GM18951 (cell line): ENCODE data around the gene SLCO4C1.

ENCODE experiments used
- POLR2A ChIP-seq: IDR thresholded peaks from 4 replicates; pipeline ENCODE4 v1.6.1; 2011; ENCODE audit warnings: mild to moderate bottlenecking; ENCODE audit not compliant: insufficient read length, insufficient read depth; ENCODE audit errors: extremely low read depth
- in situ Hi-C: fragments of 300-500 bp; cut with MboI; formaldehyde crosslinking; loops from one replicate; pipeline ENCODE4 v1.12.0; 2022; ENCODE audit warnings: low sequenced_read_pairs, mixed read lengths, inconsistent platforms; ENCODE audit not compliant: unreplicated experiment

SLCO4C1 gene

GRCh38 chr5:102289251-102289899 is 6.7 kb downstream of the SLCO4C1 start:
- in situ Hi-C loops = no loop called here
- no peak for TF ChIP-seq POLR2A

GRCh38 chr5:102288630-102289029 is 7.5 kb downstream of the SLCO4C1 start:
- no peak for TF ChIP-seq POLR2A
- in situ Hi-C loops = no loop called here

GRCh38 chr5:102286476-102286875 is 9.6 kb downstream of the SLCO4C1 start:
- TF ChIP-seq POLR2A = no peak
- in situ Hi-C loops = no loop called here

- in situ Hi-C loops = no loop called here
- TF ChIP-seq POLR2A = no peak
These were observed 12.8 kb downstream of the SLCO4C1 start for GRCh38 chr5:102283102-102283797.

- in situ Hi-C loops = no loop called here
- no peak for TF ChIP-seq POLR2A
These were observed 16.4 kb downstream of the SLCO4C1 start for GRCh38 chr5:102279711-102280110.

- no peak for TF ChIP-seq POLR2A
- in situ Hi-C loops = no loop called here
These were observed 17.9 kb downstream of the SLCO4C1 start for GRCh38 chr5:102278231-102278630.

GRCh38 chr5:102277144-102277543 is 18.9 kb downstream of the SLCO4C1 start:
- in situ Hi-C loops = no loop called here
- no peak for TF ChIP-seq POLR2A

- no peak for TF ChIP-seq POLR2A
- in situ Hi-C loops = no loop called here
These were observed 24.3 kb downstream of the SLCO4C1 start for GRCh38 chr5:102271759-102272158.

- in situ Hi-C loops = no loop called here
These were observed 26.0 kb downstream of the SLCO4C1 start for GRCh38 chr5:102270036-102270435.

GRCh38 chr5:102262688-102263087 is 33.4 kb downstream of the SLCO4C1 start:
- TF ChIP-seq POLR2A = no peak
- in situ Hi-C loops = no loop called here

More at GRCh38 chr5:102270036-102270435, 26.0 kb downstream of the SLCO4C1 start:
- no peak for TF ChIP-seq POLR2A

GRCh38 chr5:102249381-102249780 is 46.7 kb downstream of the SLCO4C1 start:
- no peak for TF ChIP-seq POLR2A
- in situ Hi-C loops = no loop called here

GRCh38 chr5:102243213-102243612 is 52.9 kb downstream of the SLCO4C1 start:
- no peak for TF ChIP-seq POLR2A
- in situ Hi-C loops = no loop called here

GRCh38 chr5:102241809-102242421 is 54.2 kb downstream of the SLCO4C1 start:
- in situ Hi-C loops = no loop called here
- no peak for TF ChIP-seq POLR2A
